ENCODE data around the gene EFCAB11.

The EFCAB11 gene

GRCh38 chr14:89856871-89857345, 97.6 kb downstream of the EFCAB11 start:
- no peaks in the 10 kb centered on the region for H4K20me1 ChIP-seq (ENCODE audit: insufficient read depth, low read length)
- no peaks in the 10 kb centered on the region for H3F3A ChIP-seq (ENCODE audit: insufficient read depth, low read length)
- no peaks in the 10 kb centered on the region for H3K79me2 ChIP-seq (ENCODE audit: low read length)
- no peaks in the 10 kb centered on the region for H3K36me3 ChIP-seq (replicated peaks; ENCODE audit: insufficient read depth, low read length)
- H3K27ac ChIP-seq (ENCODE audit: low read length) = no peak overlapping the region
- H2AFZ ChIP-seq (ENCODE audit: low read length) = no peak overlapping the region
- no peak for DNase-seq
- H3K9me2 ChIP-seq (replicated peaks; ENCODE audit: insufficient read depth, low read length) = no peaks in the 10 kb centered on the region
- H3K4me2 ChIP-seq (ENCODE audit: low read depth, low read length) = no peak overlapping the region
- TF ChIP-seq EZH2phosphoT487 (IDR thresholded peaks at IDR 0.05; ENCODE audit: low read length) (no peak), CTCF (IDR thresholded peaks at IDR 0.05; ENCODE audit: low read length) (no peak)
- H3K9me3 ChIP-seq (replicated peaks; ENCODE audit: insufficient read depth, low read length) = no peaks in the 10 kb centered on the region
- no peaks in the 10 kb centered on the region for H3K4me1 ChIP-seq (ENCODE audit: low read length)
- H3K9ac ChIP-seq (ENCODE audit: low read length) = no peak overlapping the region
- H3K4me3 ChIP-seq (ENCODE audit: low read length) = no peak overlapping the region
- H3K27me3 ChIP-seq (replicated peaks; ENCODE audit: insufficient read depth, low read length) = no peaks in the 10 kb centered on the region

DNA sequence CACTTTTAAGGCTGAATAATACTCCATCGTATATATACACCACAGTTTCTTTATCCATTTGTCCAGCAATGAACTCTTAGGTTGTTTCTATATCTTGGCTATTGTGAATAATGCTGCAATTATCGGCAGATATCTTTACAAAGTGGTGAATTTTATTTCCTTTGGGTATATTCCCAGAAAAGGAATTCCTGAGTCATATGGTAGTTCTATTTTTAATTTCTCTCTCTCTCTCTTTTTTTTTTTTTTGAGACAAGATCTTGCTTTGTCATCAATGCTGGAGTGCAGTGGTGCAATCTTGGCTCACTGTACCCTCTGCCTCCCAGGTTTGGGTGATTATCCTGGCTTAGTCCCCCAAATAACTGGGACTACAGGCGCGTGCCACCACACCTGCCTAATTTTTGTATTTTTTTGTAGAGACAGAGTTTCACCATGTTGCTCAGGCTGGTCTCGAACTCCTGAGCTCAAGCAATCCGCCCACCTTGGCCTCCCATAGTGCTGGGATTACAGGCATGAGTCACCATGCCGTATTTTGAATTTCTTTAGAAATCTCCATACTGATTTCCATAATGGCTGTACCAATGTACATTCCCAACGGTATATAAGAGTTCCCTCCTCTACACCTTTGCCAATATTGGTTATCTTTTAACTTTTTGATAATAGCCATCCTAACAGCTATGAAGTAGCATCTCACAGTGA, 98.4 kb downstream of the EFCAB11 start:
- H3K4me2 ChIP-seq (ENCODE audit: low read depth, low read length) = no peak overlapping the region
- H3K27ac ChIP-seq (ENCODE audit: low read length) = no peak overlapping the region
- H3K9me2 ChIP-seq (replicated peaks; ENCODE audit: insufficient read depth, low read length) = no peaks in the 10 kb centered on the region
- TF ChIP-seq EZH2phosphoT487 (IDR thresholded peaks at IDR 0.05; ENCODE audit: low read length) (no peak), EZH2 (optimal IDR thresholded peaks at IDR 0.05; ENCODE audit: low read depth, low read length) (no peak), CTCF (IDR thresholded peaks at IDR 0.05; ENCODE audit: low read length) (no peak)
- no peaks in the 10 kb centered on the region for H3K27me3 ChIP-seq (replicated peaks; ENCODE audit: insufficient read depth, low read length)
- H3K4me3 ChIP-seq (ENCODE audit: low read length) = no peak overlapping the region
- no peaks in the 10 kb centered on the region for H3K9me3 ChIP-seq (replicated peaks; ENCODE audit: insufficient read depth, low read length)
- H2AFZ ChIP-seq (ENCODE audit: low read length) = no peak overlapping the region
- H4K20me1 ChIP-seq (ENCODE audit: insufficient read depth, low read length) = no peaks in the 10 kb centered on the region
- H3K4me1 ChIP-seq (ENCODE audit: low read length) = no peaks in the 10 kb centered on the region
- no peaks in the 10 kb centered on the region for H3K79me2 ChIP-seq (ENCODE audit: low read length)
- DNase-seq = no peak
- no peaks in the 10 kb centered on the region for H3F3A ChIP-seq (ENCODE audit: insufficient read depth, low read length)
- H3K36me3 ChIP-seq (replicated peaks; ENCODE audit: insufficient read depth, low read length) = no peaks in the 10 kb centered on the region
- H3K9ac ChIP-seq (ENCODE audit: low read length) = no peak overlapping the region

DNA sequence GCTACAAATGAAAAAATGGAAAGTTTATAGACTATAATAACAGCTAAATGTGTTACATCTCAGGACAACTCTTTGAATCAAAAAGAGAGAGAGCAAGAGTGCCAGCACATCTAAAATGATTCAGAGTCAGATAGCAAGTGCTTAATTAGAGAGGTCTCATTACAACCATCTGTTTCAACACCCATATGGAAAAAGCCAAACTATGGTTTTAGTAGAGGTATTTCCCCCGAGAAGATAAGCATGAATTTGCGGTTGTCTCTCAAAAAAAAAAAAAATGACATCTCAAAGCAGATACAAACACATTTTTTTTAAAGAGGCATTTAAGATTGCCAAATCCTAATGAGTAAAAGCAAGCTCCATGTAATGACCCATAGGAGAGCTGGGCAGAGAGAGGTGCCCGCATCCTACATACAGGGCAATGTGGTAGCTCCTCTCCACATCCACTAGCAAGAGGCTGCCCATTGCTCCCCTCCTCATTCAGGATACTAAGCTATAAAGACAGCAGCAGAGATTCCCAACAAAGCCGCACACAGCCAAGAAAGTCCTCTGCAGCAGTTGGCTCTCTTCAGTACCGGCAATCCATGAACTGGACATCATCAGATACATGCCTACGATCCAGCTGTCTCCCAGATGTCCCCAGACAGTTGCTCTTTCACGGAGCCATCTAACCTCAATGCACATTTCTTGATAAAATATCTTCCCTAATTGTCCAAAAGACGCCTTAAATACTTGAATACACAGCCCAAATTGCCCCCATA, 100.4 kb downstream of the EFCAB11 start:
- no peak overlapping the region for H3K4me2 ChIP-seq (ENCODE audit: low read depth, low read length)
- H3K27ac ChIP-seq (ENCODE audit: low read length) = no peak overlapping the region
- no peaks in the 10 kb centered on the region for H3K9me2 ChIP-seq (replicated peaks; ENCODE audit: insufficient read depth, low read length)
- no peaks in the 10 kb centered on the region for H3K4me1 ChIP-seq (ENCODE audit: low read length)
- no peaks in the 10 kb centered on the region for H4K20me1 ChIP-seq (ENCODE audit: insufficient read depth, low read length)
- no peak overlapping the region for H3K4me3 ChIP-seq (ENCODE audit: low read length)
- H3K27me3 ChIP-seq (replicated peaks; ENCODE audit: insufficient read depth, low read length) = no peaks in the 10 kb centered on the region
- no peak for TF ChIP-seq EZH2 (optimal IDR thresholded peaks at IDR 0.05; ENCODE audit: low read depth, low read length)
- TF ChIP-seq EZH2phosphoT487 (IDR thresholded peaks at IDR 0.05; ENCODE audit: low read length) = no peak
- TF ChIP-seq CTCF (IDR thresholded peaks at IDR 0.05; ENCODE audit: low read length) = no peak
- H3F3A ChIP-seq (ENCODE audit: insufficient read depth, low read length) = no peaks in the 10 kb centered on the region
- no peak overlapping the region for H2AFZ ChIP-seq (ENCODE audit: low read length)
- no peaks in the 10 kb centered on the region for H3K79me2 ChIP-seq (ENCODE audit: low read length)
- no peak for DNase-seq
- no peaks in the 10 kb centered on the region for H3K9me3 ChIP-seq (replicated peaks; ENCODE audit: insufficient read depth, low read length)
- H3K36me3 ChIP-seq (replicated peaks; ENCODE audit: insufficient read depth, low read length) = no peaks in the 10 kb centered on the region
- H3K9ac ChIP-seq (ENCODE audit: low read length) = no peak overlapping the region

Data from MM.1S (cell line).